K562 (cell line): ENCODE results near the gene SUPT20H.
"Not testable (repeated sequence)": the region's sequence is repeated elsewhere in the genome, so short reads cannot be mapped to it uniquely, and the experiment has no call there.

ENCODE experiments used
- CBFB ChIP-seq: sonication (generic); formaldehyde crosslinking; IDR thresholded peaks from 2 replicates; pipeline ENCODE4 v1.4.0; 2020; ENCODE audit warnings: mild to moderate bottlenecking, missing genetic modification reagents
- CBX5 ChIP-seq: IDR thresholded peaks from 2 replicates; pipeline ENCODE4 v1.6.1; 2014; ENCODE audit warnings: low read depth, borderline replicate concordance
- CTCF ChIP-seq, 3 experiments: IDR thresholded peaks in 2 of 3; conservative IDR thresholded peaks in 1 of 3; 2 replicates each; pipeline ENCODE4 v1.5.1; 2011 to 2012; ENCODE audit warnings: low read length in 3 of 3, mild to moderate bottlenecking in 3 of 3, control low read depth in 2 of 3, improper control_type of control experiment in 1 of 3, inconsistent platforms in 1 of 3, low read depth in 1 of 3, mixed read lengths in 1 of 3, moderate library complexity in 1 of 3; ENCODE audit not compliant: insufficient read depth in 2 of 3
- CXXC5 ChIP-seq: fragments of 250-450 bp; sonication (Bioruptor Pico); IDR thresholded peaks from 2 replicates; pipeline ENCODE4 v1.8.0; 2022; ENCODE audit warnings: inconsistent platforms, mild to moderate bottlenecking, moderate library complexity
- MAFG ChIP-seq: fragments of 450-650 bp; conservative IDR thresholded peaks from 2 replicates; pipeline ENCODE4 v1.6.1; 2016; ENCODE audit warnings: missing genetic modification characterization, missing compliant biosample characterization
- MAX ChIP-seq: sonication (generic); formaldehyde crosslinking; IDR thresholded peaks from 2 replicates; pipeline ENCODE4 v1.9.0; 2022; ENCODE audit warnings: mild to moderate bottlenecking, missing genetic modification reagents
- MTA1 ChIP-seq: fragments of 450-650 bp; IDR thresholded peaks from 2 replicates; pipeline ENCODE4 v1.6.1; 2017; ENCODE audit warnings: borderline replicate concordance
- POLR2AphosphoS5 ChIP-seq: IDR thresholded peaks from 2 replicates; pipeline ENCODE4 v1.6.1; 2011; ENCODE audit warnings: mild to moderate bottlenecking, low read depth, low read length, moderate library complexity; ENCODE audit not compliant: control insufficient read depth, insufficient read depth
- RNF2 ChIP-seq: sonication (generic); IDR thresholded peaks from 2 replicates; pipeline ENCODE4 v1.6.1; 2016
- TAF1 ChIP-seq: IDR thresholded peaks from 2 replicates; pipeline ENCODE4 v1.6.1; 2011; ENCODE audit warnings: mild to moderate bottlenecking, low read length, moderate library complexity; ENCODE audit not compliant: insufficient read depth, control insufficient read depth, severe bottlenecking; ENCODE audit errors: extremely low read depth
- TAF9B ChIP-seq: fragments of 450-650 bp; IDR thresholded peaks from 2 replicates; pipeline ENCODE4 v1.6.1; 2018; ENCODE audit warnings: mild to moderate bottlenecking; ENCODE audit not compliant: partially characterized antibody
- ZNF133 ChIP-seq: fragments of 250-450 bp; sonication (Bioruptor Pico); IDR thresholded peaks from 2 replicates; pipeline ENCODE4 v1.4.0; 2020; ENCODE audit warnings: mild to moderate bottlenecking
- ZNF639 ChIP-seq, 2 experiments: fragments of 200-800 bp in 1 of 2; sonication (Bioruptor generic) in 1 of 2; sonication (generic) in 1 of 2; formaldehyde crosslinking in 1 of 2; IDR thresholded peaks in 1 of 2; conservative IDR thresholded peaks in 1 of 2; 2 replicates each; pipeline versions ENCODE4 v1.5.0 to v1.6.1; 2016 to 2020; ENCODE audit warnings: missing compliant biosample characterization in 1 of 2, missing genetic modification characterization in 1 of 2, missing genetic modification reagents in 1 of 2
- ZNF766 ChIP-seq: fragments of 200-800 bp; sonication (Bioruptor generic); conservative IDR thresholded peaks from 2 replicates; pipeline ENCODE4 v1.6.1; 2016; ENCODE audit warnings: missing genetic modification characterization, missing compliant biosample characterization

GRCh38 chr13:37053111-37053510 lies 6.4 kb downstream of the SUPT20H start:
- TF ChIP-seq TAF1; CXXC5 (CRISPR knock-in tag); MAFG; ZNF133 (CRISPR knock-in tag); POLR2AphosphoS5; ZNF639 (CRISPR knock-in tag; conservative IDR thresholded peaks at IDR 0.05 in 1 of 2, IDR thresholded peaks at IDR 0.05 in 1 of 2); CBFB (CRISPR knock-in tag); RNF2; MTA1; CBX5; CTCF (IDR thresholded peaks at IDR 0.05 in 2 of 3, conservative IDR thresholded peaks at IDR 0.05 in 1 of 3; ENCODE audit: insufficient read depth in 2 of 3, low read depth in 1 of 3, low read length in 3 of 3); MAX; ZNF766 (CRISPR knock-in tag); TAF9B: not testable (repeated sequence)
